Bronchus fibroblast of lung (primary cell): ENCODE data around the gene LAS1L. TPM values are rescaled to one million over a fixed set of nuclear protein-coding genes. Genes with fewer than 3 reads are reported as not detected.

Experiments
- total RNA-seq: library from RNA; depleted of rRNA; stranded (reverse); fragments of >200 nt; gene quantifications from 2 replicates; pipeline ENCODE4 v1.2.3, GENCODE V29; 2015

Gene LAS1L
- total RNA-seq, result 27.4 and 30.8 TPM in 2 replicates

DNA sequence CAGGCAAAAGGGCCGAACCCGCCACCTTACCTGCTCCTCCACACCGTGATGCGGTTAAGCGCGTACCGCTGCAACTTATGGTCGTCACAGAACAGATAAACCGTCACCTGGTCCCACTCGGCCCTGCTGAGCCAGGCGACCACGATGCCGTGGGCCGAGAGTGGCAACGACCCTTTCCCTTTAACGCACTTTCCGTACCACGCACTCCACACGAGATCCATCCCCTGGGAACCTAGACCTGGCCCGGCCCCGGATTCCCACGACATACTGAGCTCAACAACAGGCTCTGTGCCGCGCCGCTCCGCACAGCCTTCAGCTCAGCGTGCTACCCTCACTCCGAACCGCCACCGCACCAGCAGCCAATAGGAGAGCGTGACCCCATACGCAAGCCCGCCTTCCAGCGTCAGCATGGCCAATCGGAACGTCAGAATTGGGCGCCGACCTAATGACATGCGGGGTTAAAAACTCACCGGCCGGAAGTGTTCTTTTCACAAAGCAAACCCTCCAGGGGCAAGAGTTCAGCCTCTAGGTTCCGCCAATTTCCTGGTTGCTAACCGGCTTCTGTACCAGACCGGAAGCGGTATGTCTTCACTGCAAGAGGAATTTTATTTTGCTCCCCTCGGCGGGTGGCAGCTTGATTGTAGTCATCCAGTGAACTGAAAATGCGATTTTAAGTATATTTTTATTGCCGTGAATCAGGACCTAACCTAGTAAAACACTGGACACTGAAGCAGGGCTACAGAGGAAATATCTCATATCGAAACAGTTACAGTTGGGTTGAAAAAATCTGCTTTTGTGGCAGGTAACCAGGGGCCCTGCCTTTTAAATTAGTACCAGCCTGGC lies at the start of gene LAS1L:
TSS of gene LAS1L (minus strand) at position 338 of the 843 bp plus-strand sequence. CDS start at position 266, 72 bp downstream.

Other genes with a start within 250 kb of the LAS1L start
- gene MSN, start 132.9 kb upstream of the LAS1L start, total RNA-seq, result 285 and 307 TPM in 2 replicates